Medulla oblongata (tissue), 1 donor: ENCODE measurements around the gene TTF2.

ENCODE experiments used
- DNase-seq: peaks from one replicate; pipeline ENCODE4 v3.0.0-alpha.2; 2015; ENCODE audit errors: extremely low spot score

The TTF2 gene

DNA sequence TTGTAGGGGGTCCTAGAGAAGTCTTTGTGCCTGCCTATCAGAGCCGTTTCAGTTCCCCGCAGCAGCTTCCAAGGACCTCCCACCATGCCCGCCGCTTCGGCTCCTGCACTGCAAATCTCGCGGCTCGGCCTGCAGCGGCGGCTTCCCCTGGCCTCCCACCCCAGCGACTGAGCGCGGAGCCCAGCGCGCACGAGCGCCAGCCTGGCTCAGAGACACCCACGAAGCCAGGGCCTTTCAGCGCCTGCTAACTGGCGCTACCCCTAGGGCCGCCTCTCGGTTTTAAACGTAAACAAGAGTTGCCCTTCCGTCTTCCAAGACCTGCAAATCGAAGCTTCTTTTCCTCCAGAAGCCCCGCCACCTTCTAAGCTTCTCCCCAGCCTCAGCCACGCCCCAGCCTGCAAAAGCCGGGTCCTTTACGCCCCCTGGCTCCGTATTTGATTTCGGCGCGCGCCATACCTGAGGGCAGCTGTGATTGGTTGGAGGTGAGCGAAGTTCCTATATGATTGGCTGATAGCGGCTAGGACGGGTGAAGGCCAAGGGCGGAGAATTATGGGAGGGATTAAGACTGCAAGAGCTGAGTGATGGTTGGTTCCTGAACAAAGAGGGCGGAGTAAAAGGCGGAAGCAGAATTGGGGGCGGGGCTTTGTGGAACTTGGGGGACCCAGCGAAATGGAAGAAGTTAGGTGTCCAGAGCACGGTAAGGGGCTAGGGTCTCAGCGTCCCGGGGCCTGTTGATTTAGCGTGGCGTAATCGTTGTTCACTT is at the start of gene TTF2:
Gene TTF2, plus strand, starts transcription at position 649 of the 763 bp plus-strand sequence. Its CDS starts 21 bp downstream, at position 670.
- DNase-seq = peak; percentile 99

DNA sequence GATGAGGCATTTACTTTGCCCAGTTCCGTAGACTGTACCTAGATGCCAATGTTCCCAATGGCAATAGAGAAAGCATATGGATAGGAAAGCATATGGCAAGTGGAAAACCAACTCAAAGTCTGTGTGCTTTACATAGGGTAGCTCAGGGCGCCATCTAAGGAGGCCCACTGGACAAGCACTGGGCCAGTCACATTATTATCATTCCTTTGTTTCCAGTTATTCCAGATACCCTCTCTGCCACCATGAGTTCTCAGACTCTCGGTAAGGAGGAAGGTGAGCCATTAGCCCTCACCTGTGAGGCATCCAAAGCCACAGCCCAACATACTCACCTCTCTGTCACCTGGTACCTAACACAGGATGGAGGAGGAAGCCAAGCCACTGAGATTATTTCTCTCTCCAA is 48.8 kb upstream of the TTF2 start:
- no peak for DNase-seq

DNA sequence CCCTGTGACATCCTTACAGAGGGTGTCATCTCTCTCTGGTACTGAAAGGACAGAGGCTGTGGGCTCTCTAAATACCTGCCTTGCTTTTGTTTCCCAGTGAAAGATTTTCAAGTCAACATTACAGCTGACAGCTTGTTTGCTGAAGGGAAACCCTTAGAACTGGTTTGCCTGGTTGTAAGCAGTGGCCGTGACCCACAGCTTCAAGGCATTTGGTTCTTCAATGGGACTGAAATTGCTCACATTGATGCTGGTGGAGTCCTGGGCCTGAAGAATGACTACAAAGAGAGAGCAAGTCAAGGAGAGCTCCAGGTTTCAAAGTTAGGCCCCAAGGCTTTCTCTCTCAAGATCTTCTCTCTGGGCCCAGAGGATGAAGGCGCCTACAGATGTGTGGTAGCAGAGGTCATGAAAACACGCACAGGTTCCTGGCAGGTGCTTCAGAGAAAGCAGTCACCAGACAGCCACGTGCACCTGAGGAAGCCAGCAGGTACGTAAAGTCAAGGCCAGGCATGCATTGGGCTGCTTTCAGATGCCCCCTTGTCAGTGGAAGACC is 46.7 kb upstream of the TTF2 start:
- DNase-seq = no peak

DNA sequence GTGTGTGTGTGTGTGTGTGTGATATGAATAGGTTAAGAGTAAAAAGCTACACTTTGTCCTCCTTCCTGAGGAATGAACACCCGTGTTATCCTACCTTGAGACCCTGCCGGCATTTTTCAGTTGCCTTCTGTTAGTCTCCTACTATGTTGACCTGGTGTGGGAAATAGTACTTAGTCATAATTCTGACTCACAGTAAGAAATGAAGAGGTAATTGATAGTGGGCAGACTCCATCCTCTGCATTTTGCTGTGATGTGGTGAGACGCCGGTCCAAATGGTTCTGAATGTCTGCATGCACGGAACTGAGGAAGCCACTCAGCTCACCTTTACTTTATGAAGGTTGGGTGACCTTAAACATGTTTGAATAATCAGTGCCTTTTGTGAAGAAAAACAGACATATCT is 45.9 kb upstream of the TTF2 start:
- no peak for DNase-seq

DNA sequence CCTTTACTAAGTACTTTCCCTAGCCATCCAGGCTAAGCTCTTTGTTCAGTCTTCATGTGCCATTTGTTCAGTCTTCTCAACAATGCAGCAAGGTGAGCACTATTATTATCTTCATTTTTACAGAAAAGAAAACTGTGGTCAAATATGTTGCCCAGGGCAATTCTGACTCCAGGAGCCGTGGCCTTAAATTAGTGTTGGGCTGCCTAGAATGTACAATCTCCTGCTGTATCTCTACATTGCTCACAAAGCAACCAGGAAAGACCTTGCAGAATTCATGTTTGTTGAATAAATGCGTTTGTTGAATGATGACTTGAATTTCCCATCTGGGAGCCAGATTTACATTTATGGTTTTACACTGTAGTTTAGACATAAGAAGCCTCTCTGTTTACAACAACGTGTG is 44.4 kb upstream of the TTF2 start:
- DNase-seq = no peak

DNA sequence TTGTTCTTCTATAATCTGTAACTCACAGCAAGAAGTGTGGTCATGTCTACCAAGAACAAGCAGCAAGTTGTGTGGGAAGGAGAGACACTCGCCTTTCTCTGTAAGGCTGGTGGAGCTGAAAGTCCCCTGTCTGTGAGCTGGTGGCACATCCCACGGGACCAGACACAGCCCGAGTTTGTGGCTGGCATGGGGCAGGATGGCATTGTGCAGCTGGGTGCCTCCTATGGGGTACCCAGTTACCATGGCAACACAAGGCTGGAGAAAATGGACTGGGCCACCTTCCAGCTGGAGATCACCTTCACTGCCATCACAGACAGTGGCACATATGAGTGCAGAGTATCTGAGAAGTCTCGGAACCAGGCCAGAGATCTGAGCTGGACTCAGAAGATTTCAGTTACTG is 43.1 kb upstream of the TTF2 start:
- no peak for DNase-seq

DNA sequence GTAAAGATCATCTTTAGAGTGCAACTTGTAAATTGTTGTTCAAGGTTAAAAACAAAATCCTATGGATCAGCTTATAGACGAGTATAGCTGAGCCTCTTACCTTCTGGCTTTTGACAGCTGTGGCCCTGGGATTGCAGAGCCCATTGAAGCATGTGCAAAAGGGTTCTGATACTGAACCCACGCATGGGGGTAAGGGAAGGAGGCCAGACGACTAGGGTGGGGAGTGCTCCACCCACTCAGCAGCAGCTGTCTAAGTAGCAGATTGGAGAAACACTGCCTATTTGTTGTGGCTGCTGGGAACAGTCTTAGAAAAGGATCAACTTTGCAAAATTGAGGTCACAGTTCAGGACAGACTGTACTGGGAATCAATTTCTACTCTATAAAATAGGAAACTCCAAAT is 42.5 kb upstream of the TTF2 start:
- DNase-seq = no peak

DNA sequence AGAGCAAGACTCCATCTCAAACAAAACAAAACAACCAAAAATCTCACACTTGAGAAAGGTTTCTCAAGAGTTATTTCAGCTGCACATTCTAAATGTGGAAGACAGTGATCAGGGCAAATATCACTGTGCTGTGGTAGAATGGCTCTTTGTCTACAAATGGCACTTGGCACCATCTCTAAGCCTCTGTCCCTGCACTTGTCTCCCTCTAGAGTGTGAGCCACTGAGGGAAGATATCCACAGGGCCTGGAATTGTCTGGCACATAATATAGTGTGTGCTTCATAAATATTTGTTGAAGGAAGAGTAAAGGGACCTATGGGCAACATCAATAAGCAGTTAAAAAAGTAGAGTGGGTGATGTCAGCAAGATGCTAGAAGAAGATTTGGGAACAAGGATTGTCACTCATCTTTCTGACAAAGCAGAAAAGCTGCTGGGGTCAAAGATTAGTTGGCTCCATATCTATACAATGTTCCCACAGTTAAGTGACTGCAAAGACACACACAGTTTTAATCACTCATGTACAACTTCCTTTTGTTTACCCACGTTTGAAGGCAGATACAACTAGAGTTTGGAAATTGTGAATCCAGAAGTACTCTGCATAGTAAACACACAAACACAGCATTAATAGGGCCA is 39.5 kb upstream of the TTF2 start:
- DNase-seq = peak; percentile 70

DNA sequence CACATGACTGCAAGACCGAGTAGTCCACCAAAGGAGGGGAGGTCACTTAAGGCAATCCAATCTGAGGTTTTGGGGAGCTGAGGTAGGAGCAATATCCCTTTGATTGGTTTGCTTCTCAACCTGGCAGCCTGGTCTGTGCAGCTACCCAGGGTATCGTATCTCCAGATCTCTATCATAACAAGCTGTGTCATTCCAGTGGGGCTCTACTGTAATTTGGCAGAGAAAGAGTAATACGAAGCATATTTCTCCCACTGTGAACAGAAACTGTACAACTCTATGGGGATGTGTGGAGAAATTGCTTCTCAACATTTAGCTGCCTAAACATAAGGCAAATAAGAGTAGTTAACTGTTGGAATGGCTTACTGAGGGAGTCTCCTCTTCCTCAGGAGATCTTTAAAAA is 38.0 kb upstream of the TTF2 start:
- DNase-seq = no peak

DNA sequence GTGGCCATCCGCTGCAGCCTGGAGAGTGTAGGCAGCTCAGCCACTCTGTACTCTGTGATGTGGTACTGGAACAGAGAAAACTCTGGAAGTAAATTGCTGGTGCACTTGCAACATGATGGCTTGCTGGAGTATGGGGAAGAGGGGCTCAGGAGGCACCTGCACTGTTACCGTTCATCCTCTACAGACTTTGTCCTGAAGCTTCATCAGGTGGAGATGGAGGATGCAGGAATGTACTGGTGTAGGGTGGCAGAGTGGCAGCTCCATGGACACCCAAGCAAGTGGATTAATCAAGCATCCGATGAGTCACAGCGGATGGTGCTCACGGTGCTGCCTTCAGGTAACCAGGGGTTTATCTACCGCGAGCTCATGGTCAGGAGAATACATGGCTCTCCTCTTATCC is 34.6 kb upstream of the TTF2 start:
- DNase-seq = no peak

DNA sequence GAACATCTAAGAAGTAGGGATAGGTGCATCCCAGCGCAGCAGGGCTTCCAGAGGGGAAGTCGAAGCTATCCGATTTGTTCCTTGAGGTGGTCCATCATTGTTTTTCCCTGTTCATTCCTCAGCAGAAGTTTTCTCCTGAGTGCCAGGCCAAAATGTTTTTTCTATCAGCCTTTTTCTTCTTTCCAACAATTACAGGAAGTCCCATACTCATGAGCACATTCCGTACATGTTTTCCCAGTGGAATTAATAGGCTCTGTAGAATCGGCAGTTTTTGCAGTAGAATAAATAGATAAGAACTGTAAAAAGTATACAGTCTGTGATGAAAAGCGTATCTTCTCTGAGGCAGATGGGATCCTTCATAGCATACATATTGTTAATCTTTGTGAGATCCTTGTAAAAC is 33.8 kb upstream of the TTF2 start:
- DNase-seq = no peak

DNA sequence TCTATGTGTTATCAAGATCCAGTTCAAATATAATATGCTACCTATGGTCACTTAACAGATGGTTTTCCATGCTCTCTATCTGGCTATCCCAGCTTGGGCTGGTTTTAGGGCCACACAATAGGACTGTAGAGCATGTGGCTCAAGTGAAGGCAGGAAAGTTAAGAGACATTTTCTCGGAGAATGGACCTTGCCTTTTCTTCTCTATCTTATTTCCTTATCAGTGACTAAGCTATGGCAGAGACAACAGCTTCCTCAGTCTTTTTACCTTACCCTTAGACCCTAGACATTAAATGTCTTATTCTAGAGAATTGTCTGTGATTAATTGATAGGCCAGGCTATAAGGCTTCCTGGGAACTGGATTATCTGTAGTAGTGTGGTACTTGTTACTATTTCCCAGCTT is 30.4 kb upstream of the TTF2 start:
- no peak for DNase-seq

DNA sequence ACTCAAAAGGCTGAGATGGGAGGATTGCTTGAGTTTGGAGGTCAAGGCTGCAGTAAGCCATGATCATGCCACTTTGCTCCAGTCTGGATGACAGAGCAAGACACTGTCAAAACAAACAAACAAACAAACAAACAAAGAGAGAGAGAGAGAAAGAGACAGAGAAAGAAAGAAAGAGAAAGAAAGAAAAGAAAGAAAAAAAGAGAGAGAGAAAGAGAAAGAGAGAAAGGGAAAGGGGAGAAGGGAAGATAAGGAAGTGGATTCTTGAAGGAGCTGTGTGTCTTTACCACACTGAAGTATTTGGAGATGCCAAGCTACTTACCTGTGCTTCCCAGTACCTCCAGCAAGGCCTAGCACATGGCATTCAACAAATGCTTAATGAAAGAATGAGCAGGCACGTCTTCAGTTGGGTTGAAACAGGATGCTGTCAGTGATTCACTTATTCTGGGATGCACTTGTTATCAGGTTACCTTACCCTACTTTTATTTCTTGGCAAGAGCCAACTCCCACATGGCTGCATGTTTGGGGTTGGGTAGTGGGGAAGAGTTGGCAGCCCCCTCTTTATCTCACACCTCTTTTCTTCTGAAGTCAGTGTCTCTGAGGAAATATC is 29.8 kb upstream of the TTF2 start:
- no peak for DNase-seq

DNA sequence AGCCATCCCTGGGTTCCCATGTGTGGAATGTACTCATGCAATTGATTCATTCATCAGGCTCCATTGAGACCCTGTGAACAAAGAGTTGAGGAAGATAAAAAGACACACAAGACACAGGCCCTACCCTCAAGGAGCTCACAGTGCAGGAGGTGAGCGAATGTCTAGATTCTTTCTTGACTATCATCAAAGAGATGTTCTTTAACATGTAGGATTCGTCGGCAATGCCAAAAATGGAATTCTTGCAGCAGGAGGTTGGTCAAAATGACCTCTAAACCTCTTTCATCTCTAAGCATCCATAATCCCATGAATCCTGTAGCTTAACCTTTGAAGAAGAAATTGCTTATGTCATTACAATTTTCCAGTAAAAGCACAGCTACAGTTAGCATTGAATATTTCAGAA is 27.9 kb upstream of the TTF2 start:
- no peak for DNase-seq

DNA sequence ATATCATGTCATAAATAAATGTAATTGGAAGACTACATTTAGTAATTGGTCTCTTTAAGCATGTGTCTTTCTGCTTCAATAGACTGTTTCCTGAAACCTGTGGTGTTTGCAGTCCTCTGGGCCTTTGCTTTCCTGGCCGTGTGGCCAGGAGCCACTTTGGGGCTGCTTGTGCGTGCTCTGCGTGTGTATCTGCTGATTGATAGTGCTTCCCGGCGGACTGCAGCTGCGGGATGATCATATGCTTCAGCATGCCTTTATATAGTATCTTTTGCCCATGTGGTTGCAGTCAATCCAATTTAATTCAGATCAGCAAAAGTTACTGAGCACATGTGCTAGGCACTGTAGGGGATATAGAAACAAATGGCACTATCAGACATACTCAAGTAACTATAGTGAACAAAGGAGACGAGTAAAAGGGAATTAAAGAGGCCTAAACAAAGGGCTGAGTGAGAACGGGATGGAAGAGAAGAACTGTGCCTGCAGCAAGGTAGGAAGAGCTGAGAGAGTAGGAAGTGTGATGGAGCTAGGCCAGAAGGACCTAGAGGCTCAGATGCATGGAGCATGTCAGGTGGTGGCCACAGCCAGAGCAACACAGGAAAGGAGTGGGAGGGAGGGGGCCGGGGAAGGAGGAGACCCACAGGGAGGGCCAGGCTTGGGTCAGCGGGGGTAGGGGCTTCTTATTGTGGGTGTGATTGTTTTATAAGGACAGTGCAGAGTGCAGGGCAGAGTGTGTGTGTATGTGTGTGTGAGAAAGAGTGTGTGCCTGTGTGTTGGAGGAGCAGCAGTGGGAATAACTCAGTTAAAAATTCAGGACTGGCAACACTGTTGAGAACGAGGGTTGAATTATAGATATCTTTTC is 27.2 kb upstream of the TTF2 start:
- no peak for DNase-seq

DNA sequence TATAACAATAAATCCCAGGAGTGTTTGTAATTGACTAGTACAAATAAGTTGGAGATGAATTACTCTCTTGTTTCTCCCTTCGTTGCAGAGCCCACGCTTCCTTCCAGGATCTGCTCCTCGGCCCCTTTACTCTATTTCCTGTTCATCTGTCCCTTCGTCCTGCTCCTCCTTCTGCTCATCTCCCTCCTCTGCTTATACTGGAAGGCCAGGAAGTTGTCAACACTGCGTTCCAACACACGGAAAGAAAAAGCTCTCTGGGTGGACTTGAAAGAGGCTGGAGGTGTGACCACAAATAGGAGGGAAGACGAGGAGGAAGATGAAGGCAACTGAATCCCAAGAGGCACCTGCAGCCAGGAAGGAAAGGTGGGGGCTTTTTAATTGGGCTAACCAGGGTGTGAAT is 26.4 kb upstream of the TTF2 start:
- DNase-seq = no peak

DNA sequence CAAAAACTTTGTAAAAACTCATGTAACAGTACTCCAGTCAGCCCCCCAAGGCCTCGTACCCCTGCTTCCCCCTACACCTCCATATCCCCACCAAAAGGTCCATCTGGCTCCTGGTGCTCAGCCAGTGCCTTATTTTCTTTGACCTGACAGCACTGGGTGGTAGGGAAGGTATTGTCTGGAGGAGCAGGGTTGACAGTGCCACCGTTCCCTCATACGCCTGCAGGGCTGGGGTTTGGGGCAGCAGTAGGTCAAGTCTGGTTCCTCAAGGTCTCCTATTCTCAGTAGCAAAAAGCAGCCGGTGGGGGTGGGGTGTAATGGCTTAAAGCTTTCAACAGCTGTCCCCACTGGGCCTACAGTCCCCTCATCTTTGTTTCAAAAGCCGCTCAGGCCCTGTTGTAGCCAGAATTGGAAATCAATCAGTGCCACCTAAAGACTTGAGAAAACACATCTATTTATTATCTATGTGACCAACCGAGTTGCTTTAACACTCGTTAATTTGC is 25.3 kb upstream of the TTF2 start:
- no peak for DNase-seq

DNA sequence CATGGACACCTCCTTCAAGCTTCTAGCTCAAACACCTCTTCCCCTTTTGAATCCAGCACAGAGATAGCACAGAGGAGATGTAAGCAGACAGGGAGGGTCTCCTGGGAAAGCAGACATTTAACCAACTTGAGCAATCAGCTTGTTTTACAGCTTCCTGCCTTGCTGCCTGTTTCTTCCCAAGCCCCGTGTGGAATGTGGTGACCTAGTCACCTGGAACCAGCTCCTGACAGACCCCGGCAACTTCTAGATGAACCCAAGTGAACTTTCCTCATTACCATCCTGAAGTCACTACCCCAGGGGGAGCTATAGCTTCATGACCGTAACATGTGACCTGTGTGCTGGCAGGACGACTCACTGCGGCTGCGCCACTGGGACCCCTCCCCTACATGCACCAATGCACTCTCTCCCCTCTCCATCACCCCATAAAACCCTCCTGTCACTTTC is 24.1 kb upstream of the TTF2 start:
- DNase-seq = no peak

DNA sequence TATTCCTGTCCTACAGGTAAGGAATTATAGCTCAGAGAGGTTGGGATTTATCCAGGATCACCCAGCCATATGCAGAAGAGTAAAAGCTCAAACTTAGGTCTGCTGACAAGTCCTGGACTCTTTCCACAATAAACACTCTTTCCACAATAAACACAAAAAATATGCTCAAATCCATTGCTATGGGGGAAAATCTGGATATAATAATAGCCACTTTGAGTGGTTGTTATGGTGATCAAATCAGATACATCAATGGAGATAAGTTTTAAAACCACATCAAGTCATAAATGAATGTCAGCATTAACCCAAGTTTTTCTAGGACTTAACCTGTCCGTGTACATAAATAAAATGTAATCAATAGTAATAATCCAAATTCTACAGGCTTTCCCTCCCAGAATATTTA is 22.3 kb upstream of the TTF2 start:
- DNase-seq = no peak

DNA sequence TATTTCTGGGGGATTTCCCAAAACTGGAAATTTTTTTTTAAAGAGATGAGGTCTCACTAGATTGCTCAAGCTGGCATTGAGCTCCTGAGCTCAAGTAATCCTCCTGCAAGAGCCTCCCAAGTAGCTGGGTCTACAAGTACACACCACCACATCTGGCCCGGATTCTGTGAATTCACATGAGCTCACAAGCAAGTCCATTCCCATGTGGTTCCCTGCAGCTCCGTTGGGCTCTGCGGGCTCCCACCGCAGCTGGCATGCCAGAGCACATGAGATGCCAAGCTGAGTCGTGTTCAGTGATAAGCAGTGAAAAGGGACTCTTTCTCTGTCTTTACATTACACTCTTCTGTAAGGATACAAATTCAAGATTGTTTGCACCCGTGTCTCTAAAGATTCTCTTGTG is 21.9 kb upstream of the TTF2 start:
- DNase-seq = no peak

DNA sequence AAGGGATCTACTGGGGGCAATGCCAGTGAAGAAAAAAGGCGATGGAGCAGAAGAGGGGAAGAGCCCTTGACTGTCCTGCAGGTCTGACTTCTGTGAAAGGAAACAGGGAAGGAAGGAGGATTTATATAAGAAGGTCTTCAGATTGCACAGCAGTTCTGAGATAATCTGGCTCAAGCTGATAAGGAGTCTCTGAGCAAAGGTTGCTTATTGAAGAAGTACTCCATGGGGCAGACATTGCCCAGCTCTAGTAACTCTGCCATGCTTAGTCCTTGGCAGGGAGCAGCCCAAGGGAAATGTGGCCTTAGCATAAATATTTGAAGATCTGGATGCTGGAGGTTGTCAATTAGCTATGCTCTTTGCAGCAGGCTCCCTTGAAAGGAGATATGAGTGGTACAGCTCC is 15.9 kb upstream of the TTF2 start:
- DNase-seq = no peak

DNA sequence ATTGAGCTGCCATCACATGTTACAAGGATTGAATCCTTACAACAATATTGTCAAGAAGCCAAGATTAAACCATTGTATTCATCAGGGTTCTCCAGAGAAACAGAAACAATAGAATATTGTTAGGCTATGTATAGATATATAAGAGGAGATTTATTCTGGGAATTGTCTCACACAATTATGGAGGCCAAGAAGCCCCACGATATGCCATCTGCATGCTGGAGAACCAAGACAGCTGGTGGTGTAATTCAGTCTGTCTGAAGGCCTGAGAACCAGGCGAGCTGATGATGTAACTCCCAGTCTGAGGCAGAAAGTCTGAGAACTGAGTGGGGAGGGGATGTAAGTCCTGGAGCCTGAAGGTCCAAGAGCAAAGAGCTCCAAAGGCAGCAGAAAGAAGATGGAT is 14.5 kb upstream of the TTF2 start:
- DNase-seq = no peak
